Measurements from ENCODE around the gene ZNF746.

DNA sequence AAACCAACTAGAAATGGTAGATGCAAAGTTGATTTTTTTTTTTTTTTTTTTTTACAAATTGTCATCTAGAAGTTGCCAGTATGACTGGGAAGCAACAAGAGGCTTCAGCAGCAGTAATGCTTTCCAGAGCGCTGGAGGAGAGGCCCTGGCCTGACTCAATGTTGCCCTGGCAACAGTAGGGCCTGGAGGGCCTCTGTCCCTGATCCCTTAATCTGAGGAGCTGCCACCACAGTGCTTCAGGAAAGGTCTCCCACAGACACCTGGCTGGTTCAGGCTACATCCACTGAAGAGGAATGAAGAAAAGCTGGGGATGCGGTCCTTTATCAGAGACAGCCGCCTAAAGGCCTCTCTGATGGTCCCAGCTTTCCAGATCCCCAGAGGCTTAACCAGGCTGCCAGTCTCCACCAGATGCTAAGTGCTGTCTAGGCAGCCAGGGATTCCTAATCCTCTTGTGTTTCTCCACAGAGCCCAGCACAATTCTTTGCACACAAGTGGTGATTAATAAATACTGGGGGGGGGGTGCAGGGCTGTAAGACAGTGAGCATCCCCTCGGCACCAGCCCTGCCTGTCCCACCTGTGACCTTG lies 70.4 kb downstream of the ZNF746 start:
- TF ChIP-seq, protein P1, sequence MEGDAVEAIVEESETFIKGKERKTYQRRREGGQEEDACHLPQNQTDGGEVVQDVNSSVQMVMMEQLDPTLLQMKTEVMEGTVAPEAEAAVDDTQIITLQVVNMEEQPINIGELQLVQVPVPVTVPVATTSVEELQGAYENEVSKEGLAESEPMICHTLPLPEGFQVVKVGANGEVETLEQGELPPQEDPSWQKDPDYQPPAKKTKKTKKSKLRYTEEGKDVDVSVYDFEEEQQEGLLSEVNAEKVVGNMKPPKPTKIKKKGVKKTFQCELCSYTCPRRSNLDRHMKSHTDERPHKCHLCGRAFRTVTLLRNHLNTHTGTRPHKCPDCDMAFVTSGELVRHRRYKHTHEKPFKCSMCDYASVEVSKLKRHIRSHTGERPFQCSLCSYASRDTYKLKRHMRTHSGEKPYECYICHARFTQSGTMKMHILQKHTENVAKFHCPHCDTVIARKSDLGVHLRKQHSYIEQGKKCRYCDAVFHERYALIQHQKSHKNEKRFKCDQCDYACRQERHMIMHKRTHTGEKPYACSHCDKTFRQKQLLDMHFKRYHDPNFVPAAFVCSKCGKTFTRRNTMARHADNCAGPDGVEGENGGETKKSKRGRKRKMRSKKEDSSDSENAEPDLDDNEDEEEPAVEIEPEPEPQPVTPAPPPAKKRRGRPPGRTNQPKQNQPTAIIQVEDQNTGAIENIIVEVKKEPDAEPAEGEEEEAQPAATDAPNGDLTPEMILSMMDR (IDR thresholded peaks at IDR 0.05) = no peak
- no peak for TF ChIP-seq POLR2A (IDR thresholded peaks at IDR 0.05)
